H9 (cell line): ENCODE data around the gene DNAJC15. TPM values are rescaled to one million over a fixed set of nuclear protein-coding genes. Genes with fewer than 3 reads are reported as not detected.

Experiments used
- DNase-seq: peaks from one replicate; pipeline ENCODE4 v3.0.0-alpha.2; 2017
- H2AFZ ChIP-seq: one replicate; pipeline ENCODE4 v1.6.1; 2013; ENCODE audit warnings: mild to moderate bottlenecking, low read length, control low read depth, moderate library complexity
- H2AK5ac ChIP-seq: 2 replicates; pipeline ENCODE4 v1.6.1; 2013; ENCODE audit warnings: low read length, control low read depth, mixed read lengths; ENCODE audit not compliant: insufficient read length
- H2BK120ac ChIP-seq: one replicate; pipeline ENCODE4 v1.6.1; 2013; ENCODE audit warnings: low read depth, mild to moderate bottlenecking, low read length, control low read depth, inconsistent platforms; ENCODE audit not compliant: poor library complexity, severe bottlenecking
- H2BK12ac ChIP-seq: 2 replicates; pipeline ENCODE4 v1.6.1; 2013; ENCODE audit warnings: low read length, control low read depth, mixed read lengths, low read depth; ENCODE audit not compliant: insufficient read length
- H2BK15ac ChIP-seq: 2 replicates; pipeline ENCODE4 v1.6.1; 2013; ENCODE audit warnings: low read depth, low read length, control low read depth
- H2BK20ac ChIP-seq: one replicate; pipeline ENCODE4 v1.6.1; 2013; ENCODE audit warnings: low read depth, mild to moderate bottlenecking, low read length, control low read depth, inconsistent platforms; ENCODE audit not compliant: poor library complexity, severe bottlenecking
- H2BK5ac ChIP-seq: 2 replicates; pipeline ENCODE4 v1.6.1; 2013; ENCODE audit warnings: low read length, control low read depth, mixed read lengths; ENCODE audit not compliant: insufficient read length
- H3K14ac ChIP-seq: 2 replicates; pipeline ENCODE4 v1.6.1; 2013; ENCODE audit warnings: low read length, control low read depth; ENCODE audit not compliant: insufficient read depth
- H3K18ac ChIP-seq: 2 replicates; pipeline ENCODE4 v1.6.1; 2013; ENCODE audit warnings: low read depth, mild to moderate bottlenecking, mixed read lengths, low read length, control low read depth; ENCODE audit not compliant: insufficient read length
- H3K23ac ChIP-seq: 2 replicates; pipeline ENCODE4 v1.6.1; 2013; ENCODE audit warnings: low read length, control low read depth, mixed read lengths, low read depth; ENCODE audit not compliant: insufficient read length
- H3K23me2 ChIP-seq: 2 replicates; pipeline ENCODE4 v1.6.1; 2013; ENCODE audit warnings: low read depth, mild to moderate bottlenecking, mixed read lengths, low read length, control low read depth; ENCODE audit not compliant: insufficient read length, poor library complexity, severe bottlenecking
- H3K27ac ChIP-seq: 2 replicates; pipeline ENCODE4 v1.5.1; 2013; ENCODE audit warnings: low read length, control low read depth, mixed read lengths, low read depth; ENCODE audit not compliant: insufficient read length
- H3K27me3 ChIP-seq: 2 replicates; pipeline ENCODE4 v1.6.1; 2013; ENCODE audit warnings: low read length, control low read depth, inconsistent platforms; ENCODE audit not compliant: insufficient read depth
- H3K4ac ChIP-seq: 2 replicates; pipeline ENCODE4 v1.6.1; 2013; ENCODE audit warnings: low read depth, mild to moderate bottlenecking, control low read depth, inconsistent platforms, low read length, moderate library complexity
- H3K4me1 ChIP-seq: 2 replicates; pipeline ENCODE4 v1.6.1; 2013; ENCODE audit warnings: low read length, control low read depth, inconsistent platforms; ENCODE audit not compliant: insufficient read depth
- H3K4me2 ChIP-seq: 2 replicates; pipeline ENCODE4 v1.6.1; 2013; ENCODE audit warnings: low read length, control low read depth, mixed read lengths; ENCODE audit not compliant: insufficient read length, insufficient read depth
- H3K56ac ChIP-seq: 2 replicates; pipeline ENCODE4 v1.6.1; 2013; ENCODE audit warnings: low read depth, mild to moderate bottlenecking, mixed read lengths, low read length, control low read depth; ENCODE audit not compliant: insufficient read length
- H3K79me1 ChIP-seq: 2 replicates; pipeline ENCODE4 v1.6.1; 2013; ENCODE audit warnings: low read depth, mild to moderate bottlenecking, moderate library complexity, low read length, control low read depth, inconsistent platforms; ENCODE audit not compliant: insufficient read depth, poor library complexity, severe bottlenecking
- H3K79me2 ChIP-seq: 2 replicates; pipeline ENCODE4 v1.6.1; 2013; ENCODE audit warnings: low read length, control low read depth, inconsistent platforms; ENCODE audit not compliant: insufficient read depth
- H3K9ac ChIP-seq: 2 replicates; pipeline ENCODE4 v1.6.1; 2013; ENCODE audit warnings: low read length, control low read depth, mixed read lengths; ENCODE audit not compliant: insufficient read length; ENCODE audit errors: extremely low read depth
- H3K9me3 ChIP-seq: one replicate; pipeline ENCODE4 v1.6.1; 2013; ENCODE audit warnings: low read depth, low read length, inconsistent platforms; ENCODE audit not compliant: control insufficient read depth
- H3T11ph ChIP-seq: one replicate; pipeline ENCODE4 v1.6.1; 2013; ENCODE audit warnings: mild to moderate bottlenecking, low read length, control low read depth, inconsistent platforms
- H4K20me1 ChIP-seq: one replicate; pipeline ENCODE4 v1.6.1; 2013; ENCODE audit not compliant: control insufficient read depth, insufficient read length, insufficient read depth
- H4K5ac ChIP-seq: 2 replicates; pipeline ENCODE4 v1.6.1; 2013; ENCODE audit warnings: low read depth, mild to moderate bottlenecking, mixed read lengths, low read length, control low read depth; ENCODE audit not compliant: insufficient read length
- H4K8ac ChIP-seq: replicated peaks from 2 replicates; pipeline ENCODE4 v1.6.1; 2013; ENCODE audit warnings: low read length, control low read depth, mixed read lengths, low read depth; ENCODE audit not compliant: insufficient read length
- H4K91ac ChIP-seq: 2 replicates; pipeline ENCODE4 v1.6.1; 2013; ENCODE audit warnings: low read depth, mild to moderate bottlenecking, moderate library complexity, mixed read lengths, low read length, control low read depth; ENCODE audit not compliant: insufficient read length
- H3K27ac Mint-ChIP-seq, 3 experiments: 2 replicates in 2 of 3; 3 replicates in 1 of 3; pipeline ENCODE4 v1.8.0; 2020 to 2021; ENCODE audit warnings: mixed read lengths in 3 of 3, mild to moderate bottlenecking in 1 of 3, moderate library complexity in 1 of 3
- H3K27me3 Mint-ChIP-seq: 2 replicates; pipeline ENCODE4 v1.8.0; 2021; ENCODE audit warnings: low read depth, mild to moderate bottlenecking, moderate library complexity, mixed read lengths
- H3K36me3 Mint-ChIP-seq, 3 experiments: 2 replicates in 2 of 3; 3 replicates in 1 of 3; pipeline ENCODE4 v1.8.0; 2020 to 2021; ENCODE audit warnings: low read depth in 3 of 3, mixed read lengths in 3 of 3; ENCODE audit not compliant: insufficient read depth in 1 of 3
- H3K4me1 Mint-ChIP-seq, 2 experiments: 2 replicates each; pipeline ENCODE4 v1.8.0; 2020; ENCODE audit warnings: mixed read lengths in 2 of 2
- H3K4me3 Mint-ChIP-seq, 2 experiments: 2 replicates in 1 of 2; 3 replicates in 1 of 2; pipeline ENCODE4 v1.8.0; 2020 to 2021; ENCODE audit warnings: mild to moderate bottlenecking in 2 of 2, mixed read lengths in 2 of 2, moderate library complexity in 1 of 2
- H3K9me3 Mint-ChIP-seq, 2 experiments: 2 replicates in 1 of 2; 3 replicates in 1 of 2; pipeline ENCODE4 v1.8.0; 2020; ENCODE audit warnings: mild to moderate bottlenecking in 2 of 2, mixed read lengths in 2 of 2, moderate library complexity in 1 of 2
- WGBS: extraction: QIAGEN DNeasy Blood & Tissue Kit; methylation state at CpG from one replicate; pipeline ENCODE4 v1.1.7; 2013; ENCODE audit warnings: missing lambda C conversion rate, low lambda C conversion rate, mixed read lengths; ENCODE audit not compliant: insufficient read length; ENCODE audit errors: extremely low coverage; 5-methylcytosine and 5-hydroxymethylcytosine counted together
- total RNA-seq: library from RNA; stranded (reverse); gene quantifications from 2 replicates; pipeline ENCODE4 v1.2.1, GENCODE V29; 2021
- TF ChIP-seq, protein P1 (sequence below): fragments of 200-600 bp; sonication (generic); conservative IDR thresholded peaks from 3 replicates; pipeline ENCODE4 v1.8.0; 2021; ENCODE audit warnings: antibody characterized with exemption, mild to moderate bottlenecking

Gene DNAJC15
- total RNA-seq, 1 experiment from 2014 or later, result 13.4 TPM

DNA sequence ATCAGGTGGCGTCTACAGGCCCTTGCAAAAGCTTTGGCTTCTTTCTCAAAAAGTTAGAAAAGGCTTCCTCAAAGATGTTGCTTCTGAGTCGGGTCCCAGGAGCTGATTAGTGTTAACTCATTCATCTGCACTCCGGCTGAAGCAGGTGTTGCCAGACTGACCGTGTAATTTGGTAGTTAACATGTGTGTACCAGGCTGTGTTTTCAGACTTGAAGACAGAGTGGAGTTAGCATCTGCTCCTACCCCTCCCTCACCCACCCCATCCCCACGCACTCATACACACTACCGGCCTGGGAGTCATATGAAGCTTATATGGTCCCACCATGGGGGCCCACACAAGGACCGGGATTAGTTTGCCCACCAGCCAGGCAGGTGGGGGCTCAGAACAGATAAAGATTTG is 111.5 kb downstream of the DNAJC15 start:
- H3K4me1 ChIP-seq, result peaks cover 10% of the 10 kb centered on the region
- no peak overlapping the region for H3K27ac ChIP-seq
- H2BK15ac ChIP-seq, result no peak overlapping the region
- H2BK5ac ChIP-seq, result no peak overlapping the region
- no peak overlapping the region for H3T11ph ChIP-seq
- no peak overlapping the region for H3K23ac ChIP-seq
- no peak overlapping the region for H4K8ac ChIP-seq
- no peaks in the 10 kb centered on the region for H3K27me3 ChIP-seq
- H3K56ac ChIP-seq, result no peak overlapping the region
- no peak overlapping the region for H2AK5ac ChIP-seq
- H3K4me2 ChIP-seq, result no peak overlapping the region
- H3K79me1 ChIP-seq, result no peaks in the 10 kb centered on the region
- no peak overlapping the region for H2AFZ ChIP-seq
- TF ChIP-seq, protein P1, sequence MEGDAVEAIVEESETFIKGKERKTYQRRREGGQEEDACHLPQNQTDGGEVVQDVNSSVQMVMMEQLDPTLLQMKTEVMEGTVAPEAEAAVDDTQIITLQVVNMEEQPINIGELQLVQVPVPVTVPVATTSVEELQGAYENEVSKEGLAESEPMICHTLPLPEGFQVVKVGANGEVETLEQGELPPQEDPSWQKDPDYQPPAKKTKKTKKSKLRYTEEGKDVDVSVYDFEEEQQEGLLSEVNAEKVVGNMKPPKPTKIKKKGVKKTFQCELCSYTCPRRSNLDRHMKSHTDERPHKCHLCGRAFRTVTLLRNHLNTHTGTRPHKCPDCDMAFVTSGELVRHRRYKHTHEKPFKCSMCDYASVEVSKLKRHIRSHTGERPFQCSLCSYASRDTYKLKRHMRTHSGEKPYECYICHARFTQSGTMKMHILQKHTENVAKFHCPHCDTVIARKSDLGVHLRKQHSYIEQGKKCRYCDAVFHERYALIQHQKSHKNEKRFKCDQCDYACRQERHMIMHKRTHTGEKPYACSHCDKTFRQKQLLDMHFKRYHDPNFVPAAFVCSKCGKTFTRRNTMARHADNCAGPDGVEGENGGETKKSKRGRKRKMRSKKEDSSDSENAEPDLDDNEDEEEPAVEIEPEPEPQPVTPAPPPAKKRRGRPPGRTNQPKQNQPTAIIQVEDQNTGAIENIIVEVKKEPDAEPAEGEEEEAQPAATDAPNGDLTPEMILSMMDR, result no peak
- no peak for DNase-seq
- H3K18ac ChIP-seq, result no peak overlapping the region
- WGBS, result no CpG with 5 or more reads among the region's 7 CpGs
- H4K20me1 ChIP-seq, result no peaks in the 10 kb centered on the region
- no peaks in the 10 kb centered on the region for H3K79me2 ChIP-seq
- H3K14ac ChIP-seq, result no peak overlapping the region
- H3K27me3 Mint-ChIP-seq, result no peaks in the 10 kb centered on the region
- no peak overlapping the region for H4K5ac ChIP-seq
- H2BK12ac ChIP-seq, result no peak overlapping the region
- no peak overlapping the region for H3K4ac ChIP-seq
- no peak overlapping the region for H3K4me3 Mint-ChIP-seq
- H2BK120ac ChIP-seq, result no peak overlapping the region
- no peaks in the 10 kb centered on the region for H3K36me3 Mint-ChIP-seq
- no peak overlapping the region for H3K9ac ChIP-seq
- no peak overlapping the region for H4K91ac ChIP-seq
- peaks cover 41 to 54% of the 10 kb centered on the region in 2 experiments for H3K4me1 Mint-ChIP-seq
- no peak overlapping the region; a peak in 1 of 7 replicates for H3K27ac Mint-ChIP-seq
- no peak overlapping the region for H2BK20ac ChIP-seq
- H3K9me3 ChIP-seq, result no peaks in the 10 kb centered on the region
- no peaks in the 10 kb centered on the region for H3K23me2 ChIP-seq
- no peaks in the 10 kb centered on the region for H3K9me3 Mint-ChIP-seq
